T47D (cell line): Measurements from ENCODE around the gene KCNMA1.
"Not testable (repeated sequence)": the region's sequence is repeated elsewhere in the genome, so short reads cannot be mapped to it uniquely, and the experiment has no call there.

Source experiments
- DNase-seq, 2 experiments: peaks; one replicate each; pipeline versions ENCODE4 v3.0.0 to v3.0.0-alpha.2; 2011 to 2012; ENCODE audit warnings: low read depth in 1 of 2, low spot score in 1 of 2
- JUND ChIP-seq: IDR thresholded peaks from 2 replicates; pipeline ENCODE4 v1.6.1; 2012; ENCODE audit warnings: low read depth
- in situ Hi-C: cut with HindIII; loops from 2 replicates; pipeline ENCODE4 v1.10.0; 2016; ENCODE audit warnings: low sequenced_read_pairs, low pct_unique_long_range_greater_than_20kb

KCNMA1 gene

DNA sequence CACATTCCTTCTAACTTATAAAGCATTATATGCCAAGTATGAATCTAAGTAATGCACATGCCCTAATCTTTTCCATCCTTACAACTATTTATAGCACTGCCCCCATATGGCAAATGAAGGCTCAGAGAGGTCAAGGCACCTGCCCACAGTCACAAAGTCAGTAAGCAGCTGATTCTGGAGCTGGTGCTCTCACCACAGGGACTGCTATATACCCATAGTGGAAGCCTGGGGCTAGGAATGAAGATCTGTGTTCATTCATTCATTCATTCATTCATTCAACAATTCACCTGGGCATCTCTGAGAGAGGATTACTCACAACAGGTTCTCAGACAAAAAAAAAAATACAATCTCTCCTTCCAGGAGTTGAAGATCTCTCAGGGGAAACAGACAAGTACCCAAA lies 213.4 kb downstream of the KCNMA1 start:
- in situ Hi-C loops: no loop called here
- DNase-seq: no peak
- no peak for TF ChIP-seq JUND

DNA sequence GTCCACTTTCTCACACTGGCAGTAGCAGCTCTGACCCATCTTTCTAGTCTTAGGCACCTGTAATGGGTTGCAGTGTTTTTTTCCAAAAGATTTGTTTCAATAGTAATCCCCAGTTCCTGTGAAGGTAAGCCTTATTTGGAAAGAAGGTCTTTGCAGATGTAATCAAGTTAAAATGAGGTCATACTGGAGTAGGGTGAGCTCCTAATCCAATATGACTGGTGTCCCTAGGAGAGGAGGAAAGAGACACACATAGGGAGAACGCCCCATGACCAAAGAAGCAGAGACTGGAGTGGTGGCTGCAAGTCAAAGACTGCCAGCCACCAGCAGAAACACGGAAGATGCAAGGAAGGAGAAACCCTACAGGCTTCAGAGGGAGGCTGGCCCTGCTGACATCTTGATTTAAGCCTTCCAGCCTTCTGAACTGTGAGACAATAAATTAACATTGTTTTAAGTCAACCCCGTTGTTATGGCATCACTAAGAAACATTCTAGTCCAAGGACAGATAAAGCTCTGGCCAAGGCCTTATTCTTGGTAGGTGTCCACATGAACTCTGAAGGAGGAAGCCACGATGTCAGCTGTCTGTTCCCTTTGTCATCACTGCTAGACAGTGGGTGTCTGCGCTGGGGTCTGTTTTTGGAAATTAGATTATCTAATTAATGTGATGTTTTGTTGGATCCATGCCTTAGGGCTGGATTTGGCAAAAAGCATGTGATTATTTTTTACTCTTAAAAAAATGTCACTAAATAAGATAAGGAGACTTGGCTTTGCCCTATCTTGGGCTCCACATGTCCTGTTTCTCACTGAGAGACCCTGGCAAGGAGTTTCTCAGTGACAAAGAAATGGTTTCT lies 214.9 kb downstream of the KCNMA1 start:
- in situ Hi-C loops: no loop called here
- TF ChIP-seq JUND: no peak
- no peak for DNase-seq

DNA sequence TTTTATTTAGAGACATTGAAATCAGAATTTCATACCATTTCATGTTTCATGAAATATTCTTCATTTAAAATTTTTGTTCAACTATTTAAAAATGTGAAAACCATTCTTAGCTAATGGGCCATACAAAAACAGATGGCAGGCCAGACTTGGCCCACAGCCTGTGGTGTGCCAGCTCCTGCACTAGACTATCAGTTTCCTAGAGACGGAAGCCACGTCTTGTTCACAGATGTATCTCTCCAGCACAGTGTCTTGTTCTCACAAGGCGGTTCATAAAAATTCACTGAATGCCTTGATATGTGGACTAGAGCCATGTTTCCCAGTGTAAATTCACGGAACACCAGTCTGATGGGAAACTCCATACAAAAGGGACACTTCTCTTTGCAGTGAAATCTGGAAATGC lies 216.0 kb downstream of the KCNMA1 start:
- no peak for DNase-seq
- TF ChIP-seq JUND: no peak
- in situ Hi-C loops: no loop called here

DNA sequence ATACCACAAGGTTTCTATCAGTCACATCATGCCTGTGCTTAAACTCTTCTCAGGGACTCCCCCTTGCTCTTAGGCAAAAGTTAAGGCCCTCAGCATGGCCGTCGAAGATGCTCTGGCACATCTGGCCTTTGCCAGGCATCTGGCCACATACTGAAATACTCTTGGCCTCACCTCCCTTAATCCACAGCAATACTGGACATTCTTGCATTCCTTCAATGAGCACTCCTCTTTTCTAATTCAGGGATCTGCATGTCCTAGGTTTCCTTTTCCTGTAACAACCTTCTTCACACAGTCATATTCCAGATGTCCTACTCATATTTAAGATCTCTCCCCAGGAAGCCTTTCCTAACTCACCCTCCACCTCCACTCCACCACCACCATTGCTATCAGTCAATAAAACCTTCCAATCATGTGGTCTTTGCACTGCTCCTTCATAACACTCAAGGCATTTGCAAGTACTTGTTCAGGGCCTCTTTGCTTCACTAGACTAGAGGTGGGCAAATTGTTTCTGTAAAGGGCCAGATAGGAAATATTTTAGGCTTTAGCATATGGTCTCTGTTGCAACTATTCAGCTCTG lies 216.6 kb downstream of the KCNMA1 start:
- DNase-seq: no peak
- in situ Hi-C loops: no loop called here
- TF ChIP-seq JUND: no peak

DNA sequence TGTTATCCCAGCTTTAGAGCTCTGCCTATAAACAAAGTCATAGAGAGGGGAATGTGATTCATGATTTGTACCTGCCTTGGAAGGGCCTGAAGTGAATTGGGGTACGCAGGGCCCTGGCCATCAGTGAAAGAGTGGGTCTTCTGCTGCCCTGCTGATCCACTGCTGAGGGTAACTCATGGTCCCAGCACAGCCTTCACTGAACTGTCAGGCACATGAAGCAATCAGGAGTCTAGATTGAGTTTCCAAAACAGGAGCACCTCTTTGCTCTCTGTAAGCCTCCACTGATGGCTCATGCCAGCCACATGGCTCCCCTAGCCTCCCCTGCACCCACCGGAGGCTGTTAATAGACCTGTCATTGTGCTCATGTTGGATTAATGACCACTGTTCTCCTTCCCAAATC lies 217.6 kb downstream of the KCNMA1 start:
- TF ChIP-seq JUND: no peak
- in situ Hi-C loops: no loop called here
- no peak for DNase-seq

DNA sequence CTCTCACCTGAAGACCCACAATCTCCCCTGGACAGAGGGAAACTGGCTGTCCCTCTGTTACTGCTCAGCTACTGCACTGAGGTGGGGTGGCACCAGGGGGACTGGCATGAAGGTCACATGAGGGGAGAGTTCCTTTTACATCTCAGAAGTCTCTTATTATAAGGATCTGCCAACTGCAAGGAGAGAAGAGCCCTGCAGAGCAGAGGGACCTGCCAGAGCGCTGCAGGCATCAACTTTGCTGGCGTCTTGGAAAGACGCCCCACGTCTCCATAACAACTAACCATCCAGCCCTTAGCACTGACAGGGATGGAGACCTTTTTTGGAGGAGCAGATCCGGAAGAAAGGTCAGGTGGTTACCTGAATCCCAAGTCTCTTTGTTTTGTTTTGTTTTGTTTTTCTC lies 218.6 kb downstream of the KCNMA1 start:
- in situ Hi-C loops: no loop called here
- DNase-seq: no peak
- no peak for TF ChIP-seq JUND

DNA sequence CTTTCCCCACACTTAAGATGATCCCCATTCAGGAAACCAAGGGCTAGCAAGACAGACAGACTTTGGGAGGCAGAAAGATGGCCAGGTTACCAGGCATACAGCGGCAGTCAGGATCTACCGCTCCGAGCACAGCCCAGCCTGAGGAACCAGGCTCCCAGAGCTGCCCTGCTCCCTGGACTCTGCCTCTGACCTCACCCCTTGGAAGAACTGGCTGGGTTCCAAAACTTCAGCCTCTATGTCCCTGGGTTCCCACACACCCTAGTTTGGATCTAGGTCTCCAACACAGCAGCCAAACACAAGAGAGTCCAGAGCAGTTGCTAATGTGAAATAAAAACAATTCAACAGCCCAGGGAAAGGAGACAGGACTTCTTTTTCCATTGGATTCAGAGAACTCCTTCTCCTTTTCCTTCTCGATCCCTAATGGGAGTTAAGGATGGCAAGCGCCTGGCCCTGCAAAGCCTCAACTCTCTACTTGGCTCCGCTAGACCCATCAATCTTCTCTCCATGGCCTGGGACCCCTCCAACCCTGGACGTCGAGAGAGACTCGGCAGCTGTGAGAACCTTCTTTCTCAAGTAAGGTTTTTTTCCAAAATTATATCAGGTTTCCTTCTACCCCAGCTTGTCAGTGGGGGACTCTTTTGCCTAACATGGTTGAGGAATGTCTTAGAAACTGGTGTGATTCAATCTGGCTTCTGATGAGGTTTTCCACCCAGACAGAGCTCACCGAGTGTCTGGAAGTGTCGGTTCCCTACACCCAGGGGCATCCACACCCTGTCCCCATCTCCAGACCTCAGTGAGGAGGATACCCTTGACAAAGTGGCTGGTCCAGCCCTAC lies 219.6 kb downstream of the KCNMA1 start:
- no peak for DNase-seq
- in situ Hi-C loops: no loop called here
- no peak for TF ChIP-seq JUND

DNA sequence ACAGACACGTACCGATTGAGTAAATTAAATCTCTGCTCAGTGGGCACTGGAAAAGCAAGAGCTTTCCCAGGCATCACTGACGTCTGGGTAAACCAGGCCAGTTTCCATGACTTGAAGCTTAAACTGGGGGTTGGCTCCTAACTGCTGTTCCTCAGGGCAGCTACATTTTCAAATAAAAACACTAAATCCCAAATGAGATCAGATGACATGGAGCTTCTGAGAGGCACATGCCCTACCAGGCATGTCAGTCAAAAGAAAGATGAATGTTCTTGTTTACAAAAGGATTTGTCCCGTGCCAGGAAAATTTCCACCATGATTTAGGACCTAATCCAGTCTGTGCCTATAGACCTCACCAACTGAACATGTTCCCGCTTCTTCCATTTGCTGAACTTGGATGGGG lies 220.2 kb downstream of the KCNMA1 start:
- DNase-seq: peak in 1 of 2 experiments; percentile 95
- in situ Hi-C loops: no loop called here

DNA sequence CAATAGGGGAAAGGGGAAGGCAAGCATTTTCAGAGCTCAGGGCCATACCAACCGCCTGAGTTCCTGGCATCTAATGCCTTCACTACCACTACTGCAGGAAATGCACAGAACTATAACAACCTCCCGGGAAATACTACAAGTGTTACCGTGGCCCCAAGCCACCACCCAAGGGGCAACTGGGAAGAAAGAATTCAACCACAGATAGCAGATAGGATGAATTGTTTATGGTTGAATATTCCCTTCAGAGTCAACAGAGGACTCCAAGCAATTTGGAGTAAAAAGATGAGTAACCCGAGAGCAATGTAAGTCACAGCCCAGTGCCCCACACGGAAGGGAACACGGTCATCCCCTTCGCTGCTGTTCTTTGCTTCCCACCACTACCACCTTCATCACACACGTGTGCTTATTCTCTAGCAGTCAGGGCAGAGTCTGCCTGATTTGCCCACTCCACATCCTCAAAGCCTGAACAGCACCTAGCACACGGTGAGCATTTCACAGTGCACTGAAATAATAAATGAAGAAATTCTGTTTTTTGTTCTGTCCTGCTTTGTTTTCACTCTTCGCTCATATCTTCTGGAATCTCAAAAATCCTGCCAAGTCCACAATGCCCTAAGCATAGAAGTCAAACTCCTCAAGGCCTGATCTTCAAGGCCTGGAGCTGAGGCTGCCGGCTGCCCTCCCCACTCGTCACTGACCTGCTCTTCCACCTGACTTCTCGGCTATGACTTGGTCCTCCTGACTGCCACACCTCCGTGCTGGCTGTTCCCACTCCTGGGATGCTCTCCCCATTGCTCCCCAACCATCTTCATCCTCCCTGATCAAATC lies 221.1 kb downstream of the KCNMA1 start:
- no peak for TF ChIP-seq JUND
- DNase-seq: peak in 1 of 2 experiments; percentile 89
- in situ Hi-C loops: no loop called here

More for the DNA sequence above, 220.2 kb downstream of the KCNMA1 start:
- TF ChIP-seq JUND: no peak

DNA sequence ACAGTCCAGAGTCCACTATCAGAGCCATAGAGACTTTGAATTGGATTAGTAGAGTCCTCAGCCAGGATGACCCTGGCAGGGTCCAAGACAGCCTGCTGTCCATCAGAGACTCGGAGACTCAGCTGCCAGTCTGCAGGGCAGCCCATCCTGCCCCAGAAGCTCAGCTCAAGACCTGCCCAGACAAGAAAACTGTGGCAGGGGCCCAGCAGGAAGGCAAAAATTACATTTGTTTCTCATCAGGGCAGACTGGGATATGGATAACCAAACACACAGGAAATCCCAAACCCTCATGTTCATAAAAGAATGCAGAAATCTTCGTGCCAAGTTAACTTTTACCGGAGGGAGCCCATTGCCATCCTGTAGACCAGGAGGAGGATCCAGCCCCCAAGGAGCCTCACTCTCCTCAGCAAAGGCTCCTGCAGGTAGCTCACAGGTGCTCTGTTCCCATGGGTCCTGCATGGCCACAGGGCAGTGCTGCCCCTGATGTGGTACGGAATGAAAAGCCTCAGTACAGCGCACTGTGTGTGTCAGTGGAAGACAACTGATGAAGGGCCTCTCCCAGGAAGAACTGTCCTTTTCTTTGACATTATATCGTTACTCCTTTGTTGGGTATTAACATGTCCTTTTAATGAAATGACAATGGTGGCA lies 222.2 kb downstream of the KCNMA1 start:
- peak in 1 of 2 experiments; percentile 71 for DNase-seq
- in situ Hi-C loops: no loop called here
- TF ChIP-seq JUND: no peak

DNA sequence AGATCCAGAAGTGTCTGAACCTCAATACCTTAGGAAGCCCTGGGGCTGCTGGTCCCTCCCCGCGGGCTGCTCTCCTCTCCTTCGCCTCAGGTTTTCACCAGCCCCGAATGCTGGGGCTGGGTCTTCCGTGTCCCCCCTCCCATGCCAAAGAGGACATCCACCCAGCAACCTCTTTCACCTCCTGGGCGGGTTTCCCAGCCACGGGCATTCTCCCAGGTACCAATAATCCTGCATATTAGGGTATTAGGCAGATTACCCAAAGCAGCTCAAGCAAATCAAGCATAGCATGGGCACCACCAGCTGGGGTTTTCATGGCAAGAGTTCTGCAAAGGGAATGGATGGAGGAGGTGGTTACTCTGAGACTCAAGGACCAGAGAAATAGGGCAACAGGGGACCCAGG lies 224.4 kb downstream of the KCNMA1 start:
- DNase-seq: no peak
- no peak for TF ChIP-seq JUND
- in situ Hi-C loops: no loop called here

DNA sequence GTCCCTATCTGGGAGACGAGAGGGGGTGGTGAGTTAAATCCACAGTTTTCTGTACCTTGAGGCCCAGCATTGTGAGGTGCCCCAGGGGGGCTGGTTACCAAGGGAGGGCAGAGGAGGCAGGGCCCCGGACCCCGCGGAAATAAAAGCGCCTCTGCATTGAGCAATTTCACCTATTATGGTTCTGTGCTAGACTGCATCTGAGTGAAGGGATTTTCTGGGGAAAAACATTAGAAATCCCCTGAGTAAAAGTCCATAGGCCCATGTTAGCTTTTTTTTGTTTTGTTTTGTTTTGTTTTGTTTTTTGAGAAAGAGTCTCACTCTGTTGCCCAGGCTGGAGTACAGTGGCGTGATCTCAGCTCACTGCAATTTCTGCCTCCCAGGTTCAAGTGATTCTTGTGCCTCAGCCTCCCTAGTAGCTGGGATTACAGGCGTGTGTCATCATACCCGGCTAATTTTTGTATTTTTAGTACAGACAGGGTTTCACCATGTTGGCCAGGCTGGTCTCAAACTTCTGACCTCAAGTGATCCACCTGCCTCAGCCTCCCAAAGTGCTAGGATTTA lies 225.0 kb downstream of the KCNMA1 start:
- DNase-seq, in situ Hi-C loops: not testable (repeated sequence)
